Urothelium cell line (cell line): Measurements from ENCODE around the gene NLRP10.

Experiments used
- DNase-seq: peaks from one replicate; pipeline ENCODE4 v3.0.0; 2011; ENCODE audit warnings: low spot score, mixed read lengths
- FAIRE-seq: peaks from 2 replicates; lab custom pipeline; 2011; peaks lifted over from hg19 to GRCh38; lab: Jason Lieb, UNC

NLRP10 gene

GRCh38 chr11:7977232-7977917, 12.1 kb upstream of the NLRP10 start:
- peak; percentile 63 for DNase-seq
- FAIRE-seq: peak; percentile 44

- FAIRE-seq: no peak
- DNase-seq: peak; percentile 59
Observed at GRCh38 chr11:7974668-7975067, 9.4 kb upstream of the NLRP10 start.

DNA sequence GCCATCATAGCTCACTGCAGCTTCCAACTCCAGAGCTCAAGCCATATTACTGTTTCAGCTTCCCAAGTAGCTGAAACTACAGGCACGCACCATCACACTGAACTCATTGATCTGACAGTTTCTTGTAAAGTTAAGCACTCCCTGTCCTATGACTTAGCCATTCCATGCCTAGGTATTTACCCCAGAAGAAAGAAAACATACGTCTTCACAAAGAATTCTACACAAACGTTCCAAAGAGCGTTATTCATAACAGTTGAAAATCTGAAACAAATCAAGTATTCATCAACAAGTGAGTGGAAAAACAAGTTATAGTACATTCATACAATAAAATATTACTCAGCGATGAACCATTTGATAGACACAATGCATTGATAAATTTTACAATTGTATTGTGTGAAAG, 7.8 kb upstream of the NLRP10 start:
- DNase-seq: no peak
- no peak for FAIRE-seq

DNA sequence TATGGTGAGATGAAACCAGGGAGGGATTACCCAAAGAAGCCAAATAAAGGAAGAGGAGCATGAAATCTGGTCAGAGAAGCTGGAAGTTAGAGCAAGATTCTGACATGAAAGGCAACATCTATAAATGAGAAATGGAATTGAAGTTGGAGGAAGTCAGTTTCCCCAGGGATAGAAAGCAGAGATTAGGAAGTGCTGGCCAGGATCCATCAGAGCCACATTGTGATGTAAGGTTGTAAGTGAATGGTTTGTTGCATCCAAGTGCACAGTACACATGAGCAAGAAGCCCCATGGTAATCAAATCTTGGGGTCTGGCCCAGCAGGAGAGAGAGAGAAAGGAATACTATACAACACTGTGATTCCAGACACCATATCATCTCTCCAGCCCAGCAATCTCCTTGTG, 6.6 kb upstream of the NLRP10 start:
- DNase-seq: no peak
- no peak for FAIRE-seq

DNA sequence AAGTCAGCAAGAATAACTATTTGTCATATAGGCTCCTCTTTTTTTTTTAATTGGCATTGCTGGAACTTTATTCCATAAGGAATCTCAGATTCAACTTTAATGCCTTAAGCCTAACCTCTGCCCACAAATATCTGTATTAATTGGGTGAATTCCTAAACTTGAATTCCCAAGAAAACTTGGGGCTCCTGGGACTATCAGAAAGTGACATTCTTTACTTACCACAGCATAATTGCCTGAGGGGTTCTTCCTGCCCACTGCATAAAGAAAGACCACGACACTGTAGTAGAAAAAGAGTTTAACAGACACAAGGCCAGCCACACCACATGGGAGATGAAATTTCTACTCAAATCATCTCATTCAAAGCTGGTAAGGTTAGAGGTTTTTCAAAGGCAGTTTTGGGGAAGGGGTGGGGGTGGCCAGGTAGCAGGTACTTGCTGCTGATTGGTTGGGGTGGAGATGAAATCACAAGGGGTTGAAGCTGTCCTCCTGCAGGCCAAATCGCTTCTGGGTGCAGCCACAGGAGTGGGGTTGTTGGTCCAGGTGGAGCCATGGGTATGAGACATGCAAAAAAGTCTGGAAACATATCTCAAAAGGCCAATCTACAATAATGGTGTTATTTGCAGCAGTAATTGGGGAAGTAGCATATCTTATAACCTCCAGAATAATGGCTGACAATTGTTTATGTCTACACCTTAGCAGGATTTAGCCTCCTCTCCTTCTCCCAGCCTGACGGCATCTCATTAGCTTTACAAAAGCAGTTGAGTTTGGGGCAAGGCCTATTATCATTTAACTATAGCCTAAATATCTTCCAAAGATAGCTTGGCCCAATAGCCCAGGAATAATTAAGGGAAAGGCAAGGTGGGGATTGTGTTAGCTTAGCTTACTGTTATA, 4.8 kb upstream of the NLRP10 start:
- DNase-seq (no peak), FAIRE-seq (no peak)

DNA sequence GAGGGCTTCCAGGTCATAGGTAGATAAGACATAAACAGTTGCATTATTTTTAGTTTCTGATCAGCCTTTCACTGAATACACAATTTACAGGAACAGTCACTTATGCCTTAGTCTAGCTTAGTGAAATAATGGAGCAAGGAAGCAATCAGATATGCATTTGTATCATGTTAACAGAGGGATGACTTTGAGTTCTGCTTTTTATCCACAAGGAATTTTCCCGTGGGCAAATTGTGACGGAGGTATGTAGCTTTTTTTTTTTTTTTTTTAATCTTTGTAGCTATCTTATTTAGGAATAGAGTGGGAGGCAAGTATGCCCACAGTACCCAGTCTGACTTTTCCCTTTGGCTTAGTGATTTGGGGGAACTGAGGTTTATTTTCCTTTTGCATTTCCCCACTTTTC, 3.4 kb upstream of the NLRP10 start:
- DNase-seq (no peak), FAIRE-seq (peak; percentile 55)

DNA sequence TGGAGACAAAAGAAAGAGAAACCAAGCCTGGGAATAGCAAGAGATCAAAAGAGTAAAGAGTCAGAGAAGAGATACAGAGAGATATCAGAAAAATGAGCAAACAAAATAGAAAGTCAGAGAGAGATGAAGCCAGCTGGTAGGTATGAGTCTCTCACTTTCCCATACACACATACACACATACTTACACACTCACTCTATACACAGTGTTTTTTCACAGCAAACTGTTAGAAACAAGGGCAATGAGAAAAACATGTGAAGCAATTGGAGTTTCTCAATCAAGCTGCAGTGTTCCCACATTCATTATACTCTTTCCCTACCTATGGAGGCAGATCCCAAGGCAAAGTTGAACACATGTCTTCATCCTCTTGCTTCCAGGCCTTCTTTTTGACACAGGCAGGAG, 2.6 kb upstream of the NLRP10 start:
- FAIRE-seq: no peak
- DNase-seq: no peak

DNA sequence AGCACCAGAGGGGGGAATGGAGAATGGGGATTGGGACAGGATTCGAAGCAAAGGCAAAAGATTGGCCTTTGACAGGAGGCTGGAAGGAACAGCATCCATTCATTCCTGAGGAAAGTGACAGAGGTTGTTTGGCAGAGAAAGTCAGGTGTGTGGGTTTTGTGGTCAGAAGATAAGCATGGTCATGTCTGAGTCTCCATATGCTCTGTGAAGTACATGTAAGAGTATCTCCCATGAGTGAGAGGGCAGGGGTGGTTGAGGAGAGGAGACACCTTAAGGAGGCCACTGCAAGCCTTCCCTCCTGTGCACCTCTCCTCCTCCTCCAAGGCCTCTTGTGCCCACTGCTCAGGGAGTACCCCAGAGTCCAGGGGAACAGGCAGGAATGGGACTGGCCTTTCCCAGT, 1.9 kb upstream of the NLRP10 start:
- FAIRE-seq (no peak), DNase-seq (no peak)

DNA sequence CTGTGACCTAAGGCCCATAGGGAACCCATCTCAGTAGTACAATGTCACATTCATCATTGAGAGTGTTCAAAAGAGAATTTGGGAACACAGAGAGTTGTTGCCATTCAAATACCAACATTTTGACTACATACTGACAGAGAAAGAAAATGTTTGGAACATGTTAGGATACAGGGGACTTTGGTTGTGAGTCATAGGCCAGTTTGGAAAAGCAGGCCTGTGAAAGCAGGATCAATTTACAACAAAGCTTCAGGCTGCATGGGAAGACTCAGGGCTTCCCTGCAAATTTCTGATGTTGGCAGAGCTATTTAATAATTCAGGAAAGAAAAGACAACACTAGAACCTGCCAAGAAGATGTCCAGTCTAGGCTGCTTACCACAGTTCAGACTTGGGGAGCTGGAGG, 374 bp downstream of the NLRP10 start:
- DNase-seq: peak; percentile 21
- FAIRE-seq: no peak

DNA sequence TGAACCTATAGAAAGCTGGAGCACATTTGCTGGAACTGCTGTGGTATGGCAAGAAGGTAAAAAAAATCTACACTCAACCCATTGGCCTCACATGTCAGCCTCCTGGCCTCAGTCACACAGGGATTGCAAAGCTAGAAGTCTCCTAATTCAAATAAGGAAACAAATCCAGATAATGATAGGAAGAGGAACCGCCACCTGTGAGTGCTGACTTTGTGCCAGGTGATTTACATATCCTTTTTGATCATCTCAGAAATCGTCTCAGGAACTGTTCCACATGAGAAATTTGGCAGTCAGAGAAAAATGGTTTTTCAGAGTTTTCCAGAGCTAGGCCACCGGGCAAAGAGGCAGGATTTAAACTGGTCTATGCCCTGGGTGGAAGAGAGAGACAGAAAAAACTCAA, 986 bp downstream of the NLRP10 start:
- FAIRE-seq: no peak
- DNase-seq: no peak

DNA sequence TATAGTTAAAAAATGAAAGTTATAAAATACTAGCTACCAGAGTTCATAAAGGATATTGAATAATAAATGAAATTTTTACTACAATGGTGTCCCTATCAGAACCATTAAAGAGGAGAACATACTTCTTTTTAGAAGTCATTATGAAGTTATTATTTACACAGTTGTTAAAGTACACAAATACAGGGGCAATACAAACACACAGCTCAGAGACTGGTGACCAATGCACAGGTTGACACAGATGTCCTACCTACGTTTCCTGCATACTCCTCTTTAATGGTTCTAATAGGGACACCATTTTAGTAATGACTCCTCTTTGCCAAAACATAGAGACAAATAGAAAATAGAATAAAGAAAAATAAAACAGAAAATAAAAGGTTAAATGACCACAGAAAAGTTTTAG, 10.1 kb downstream of the NLRP10 start:
- DNase-seq: no peak
- no peak for FAIRE-seq

- no peak for DNase-seq
- no peak for FAIRE-seq
Observed at GRCh38 chr11:7949934-7950333, 15.3 kb downstream of the NLRP10 start.

- DNase-seq: no peak
- FAIRE-seq: no peak
Observed at GRCh38 chr11:7944123-7944522, 21.1 kb downstream of the NLRP10 start.

- DNase-seq: no peak
- no peak for FAIRE-seq
Observed at GRCh38 chr11:7941608-7942007, 23.6 kb downstream of the NLRP10 start, which contains the start of gene OR10A3. TSS of gene OR10A3 (minus strand) at chr11:7941708. CDS start at chr11:7939520, 2,188 bp downstream.

DNA sequence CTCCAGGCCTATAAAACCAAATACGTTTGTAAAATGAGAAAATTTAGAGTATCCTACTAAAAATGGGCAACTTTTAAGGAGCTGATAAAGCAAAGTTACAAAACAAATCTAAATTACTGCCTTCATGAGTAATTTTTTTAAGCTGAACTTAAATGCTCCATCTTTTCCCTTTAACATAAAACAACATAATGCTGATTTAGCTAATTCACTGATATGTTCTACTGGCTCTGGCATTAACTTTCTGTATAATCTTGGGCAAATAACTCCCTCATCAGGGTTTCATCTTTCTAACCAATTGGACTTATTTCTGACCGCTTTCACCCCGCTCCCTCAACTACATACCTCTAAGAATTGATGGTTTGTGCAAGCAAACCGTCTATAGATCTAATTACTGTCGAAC, 24.1 kb downstream of the NLRP10 start:
- DNase-seq (no peak), FAIRE-seq (no peak)

DNA sequence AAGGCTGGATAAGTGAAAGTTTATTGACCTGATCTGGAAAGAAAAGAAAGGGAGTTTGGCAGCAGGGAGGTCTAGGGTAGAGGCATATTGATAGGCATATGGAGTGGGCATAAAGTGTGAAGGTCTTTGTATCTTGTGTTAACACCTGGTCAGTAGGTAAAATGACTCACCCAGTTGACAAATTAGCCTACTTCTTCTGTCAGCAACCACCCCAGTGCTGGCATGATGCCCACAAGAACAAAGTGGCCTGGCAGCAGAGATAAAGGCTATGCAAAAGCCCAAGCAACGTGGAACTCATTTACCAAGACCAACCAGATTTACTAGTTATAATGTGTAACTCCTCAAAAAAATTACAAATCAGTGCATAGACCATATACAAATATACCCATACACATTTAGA, 28.6 kb downstream of the NLRP10 start:
- peak; percentile 18 for DNase-seq
- no peak for FAIRE-seq

DNA sequence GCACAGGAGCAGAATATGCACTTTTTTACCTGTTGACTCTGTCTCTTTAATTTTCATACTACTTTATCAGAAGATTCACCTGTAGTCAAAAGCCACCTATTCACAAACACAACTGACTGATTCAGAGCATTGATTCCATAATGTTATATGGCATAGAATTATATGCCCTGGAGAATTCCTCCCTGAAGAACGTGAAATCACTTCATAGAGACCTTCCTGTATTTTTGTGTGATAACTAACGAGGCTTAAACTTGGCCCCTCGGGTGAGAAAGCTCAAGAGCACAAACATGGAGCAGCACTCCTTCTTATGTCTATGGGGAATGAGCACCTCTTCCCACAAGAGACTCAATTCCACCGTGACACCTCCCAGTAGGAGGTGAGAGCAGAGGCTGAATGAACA, 34.1 kb downstream of the NLRP10 start, which contains the start of gene OR10A6:
OR10A6 (minus strand) TSS at position 101 of the 400 bp plus-strand sequence. CDS start 2,606 bp downstream, outside the sequence.
- DNase-seq (no peak), FAIRE-seq (no peak)

- DNase-seq: no peak
- no peak for FAIRE-seq
Observed at GRCh38 chr11:7927635-7928034, 37.6 kb downstream of the NLRP10 start.

DNA sequence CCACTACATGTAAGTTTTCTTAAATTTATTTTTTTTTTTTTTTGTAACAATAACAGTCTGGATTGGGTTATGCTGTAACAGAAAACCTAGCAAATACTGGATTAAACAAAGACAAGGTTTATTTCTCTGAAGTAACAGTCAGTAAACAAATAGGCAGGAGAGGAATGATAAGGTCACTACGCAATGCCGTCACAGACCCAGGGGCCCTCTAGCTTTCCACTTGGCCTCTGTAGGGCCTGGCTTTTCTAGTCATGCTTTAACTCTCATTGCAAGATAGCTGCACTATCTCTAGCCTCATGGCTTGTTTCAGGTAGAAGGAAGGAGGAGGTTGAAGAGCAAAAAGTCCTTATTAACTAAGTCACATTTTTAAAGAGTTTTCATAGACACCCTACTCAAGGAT, 40.7 kb downstream of the NLRP10 start:
- FAIRE-seq (no peak), DNase-seq (no peak)

- no peak for FAIRE-seq
- no peak for DNase-seq
Observed at GRCh38 chr11:7918141-7918540, 47.1 kb downstream of the NLRP10 start.
